BLaER1 treated with 17β-estradiol and CSF1 and Interleukin-3, amounts not matched to agents 10 nM and 100 nM (cell line): ENCODE measurements around the gene JUNB.

Source experiments
- H3K27ac ChIP-seq, 11 experiments: shearing (Covaris generic); formaldehyde crosslinking; 2 replicates each; pipeline ENCODE4 v1.8.1; 2022
- H3K27me3 ChIP-seq, 11 experiments: shearing (Covaris generic); formaldehyde crosslinking; 2 replicates each; pipeline ENCODE4 v1.8.1; 2022
- H3K36me3 ChIP-seq, 11 experiments: shearing (Covaris generic); formaldehyde crosslinking; 2 replicates each; pipeline ENCODE4 v1.8.1; 2022
- H3K4me1 ChIP-seq, 10 experiments: shearing (Covaris generic); formaldehyde crosslinking; 2 replicates each; pipeline ENCODE4 v1.8.1; 2022
- H3K4me2 ChIP-seq, 11 experiments: shearing (Covaris generic); formaldehyde crosslinking; 2 replicates each; pipeline ENCODE4 v1.8.1; 2022
- H3K4me3 ChIP-seq, 10 experiments: shearing (Covaris generic); formaldehyde crosslinking; 2 replicates each; pipeline ENCODE4 v1.8.1; 2022
- H3K9ac ChIP-seq, 11 experiments: shearing (Covaris generic); formaldehyde crosslinking; 2 replicates each; pipeline ENCODE4 v1.8.1; 2022
- H3K9me3 ChIP-seq, 11 experiments: shearing (Covaris generic); formaldehyde crosslinking; replicated peaks in 1 of 11; 2 replicates each; pipeline ENCODE4 v1.8.1; 2022
- H4K20me1 ChIP-seq, 11 experiments: shearing (Covaris generic); formaldehyde crosslinking; 2 replicates each; pipeline ENCODE4 v1.8.1; 2022
- Cebpa-rat ChIP-seq, 11 experiments: shearing (Covaris generic); IDR thresholded peaks; 2 replicates each; pipeline ENCODE4 v1.8.1; 2022

The JUNB gene

DNA sequence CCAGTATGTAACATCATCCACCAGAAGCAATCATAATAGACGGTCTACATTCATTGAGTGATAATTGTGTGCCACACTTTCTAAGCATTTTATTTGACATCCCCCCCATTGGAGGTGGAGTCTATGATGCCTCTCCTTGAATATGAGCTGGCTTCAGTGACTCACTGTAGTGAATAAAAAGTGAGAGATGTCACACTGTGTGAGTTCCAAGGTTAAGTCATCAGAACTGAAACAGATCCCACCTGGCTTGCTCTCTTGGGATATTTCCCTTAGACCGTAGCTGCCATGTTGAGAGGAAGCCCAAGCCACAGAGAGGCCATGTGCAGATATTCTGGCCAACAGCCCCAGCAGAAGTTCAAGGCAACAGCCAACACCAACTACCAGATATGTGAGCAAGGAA lies 30.5 kb downstream of the JUNB start:
- Histone ChIP-seq H3K9me3 (peaks cover 0 to 7% (median 0%) of the 10 kb centered on the region in 11 experiments; a peak in 3 of 22 replicates), H3K36me3 (peaks cover 0 to 4% (median 0%) of the 10 kb centered on the region in 11 experiments; a peak in 2 of 22 replicates), H3K27ac (no peak overlapping the region), H3K4me3 (no peak overlapping the region), H3K27me3 (no peaks in the 10 kb centered on the region), H3K4me2 (no peak overlapping the region), H4K20me1 (no peaks in the 10 kb centered on the region), H3K9ac (no peak overlapping the region), H3K4me1 (peaks cover 0 to 5% (median 0%) of the 10 kb centered on the region in 10 experiments; a peak in 2 of 20 replicates)
- no peak for TF ChIP-seq Cebpa-rat (IDR thresholded peaks at IDR 0.05)

DNA sequence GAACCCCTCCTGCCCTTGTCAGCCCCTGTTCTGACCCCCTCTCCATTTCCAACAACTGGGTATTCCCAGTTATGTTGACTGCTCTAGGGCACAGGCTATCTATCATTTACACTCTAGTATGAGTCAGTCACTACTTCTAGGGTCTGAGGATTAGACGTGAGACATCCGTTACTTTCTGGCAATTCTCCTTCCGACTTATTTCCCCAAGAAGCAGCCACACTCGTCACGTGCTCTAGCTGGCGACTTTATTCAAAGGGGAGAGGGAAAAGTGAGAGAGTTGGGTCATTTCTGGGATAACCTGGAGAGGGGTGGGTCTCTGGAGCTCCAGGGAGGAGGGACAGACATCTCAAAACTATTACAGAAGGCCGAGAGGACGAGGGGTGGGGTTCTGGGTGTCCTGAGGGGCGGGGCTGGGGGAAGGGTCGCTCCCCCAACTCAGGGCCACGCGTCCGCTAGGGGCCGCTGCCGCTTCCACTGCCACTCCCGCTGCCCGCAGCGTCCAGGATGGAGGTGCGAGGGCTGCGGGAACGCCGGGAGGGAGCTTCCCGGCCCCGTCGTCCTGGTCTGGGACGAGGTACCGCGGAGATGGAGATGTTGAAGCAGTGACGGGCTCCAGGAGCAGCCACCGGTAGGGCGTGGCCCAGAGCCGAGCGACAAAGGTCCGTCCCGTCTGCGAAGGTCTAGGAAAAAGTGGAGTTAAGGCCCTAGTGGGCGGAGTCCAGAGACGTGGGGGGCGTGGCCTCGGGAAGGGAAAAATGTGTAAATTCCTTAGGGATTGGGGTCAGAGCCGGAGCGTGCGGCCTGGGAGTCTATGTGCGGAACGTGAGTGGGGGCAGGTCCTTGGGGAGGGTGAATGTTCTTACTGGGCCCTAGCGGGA lies 34.2 kb downstream of the JUNB start:
- Histone ChIP-seq H3K4me1 (peaks cover 0 to 17% (median 12%) of the 10 kb centered on the region in 10 experiments; a peak in 16 of 20 replicates), H3K36me3 (no peaks in the 10 kb centered on the region), H3K27ac (no peak overlapping the region), H3K4me3 (no peak overlapping the region), H3K9me3 (peaks cover 0 to 7% (median 0%) of the 10 kb centered on the region in 11 experiments; a peak in 3 of 22 replicates), H3K4me2 (peak overlapping the region in 5 of 11 experiments; percentile 8 to 37 (median 15); a peak in 2 of 22 replicates), H3K9ac (no peak overlapping the region), H4K20me1 (peaks cover 0 to 17% (median 3%) of the 10 kb centered on the region in 11 experiments; a peak in 5 of 22 replicates), H3K27me3 (peaks cover 8 to 24% (median 20%) of the 10 kb centered on the region in 11 experiments; a peak in 17 of 22 replicates)
- no peak for TF ChIP-seq Cebpa-rat (IDR thresholded peaks at IDR 0.05)

DNA sequence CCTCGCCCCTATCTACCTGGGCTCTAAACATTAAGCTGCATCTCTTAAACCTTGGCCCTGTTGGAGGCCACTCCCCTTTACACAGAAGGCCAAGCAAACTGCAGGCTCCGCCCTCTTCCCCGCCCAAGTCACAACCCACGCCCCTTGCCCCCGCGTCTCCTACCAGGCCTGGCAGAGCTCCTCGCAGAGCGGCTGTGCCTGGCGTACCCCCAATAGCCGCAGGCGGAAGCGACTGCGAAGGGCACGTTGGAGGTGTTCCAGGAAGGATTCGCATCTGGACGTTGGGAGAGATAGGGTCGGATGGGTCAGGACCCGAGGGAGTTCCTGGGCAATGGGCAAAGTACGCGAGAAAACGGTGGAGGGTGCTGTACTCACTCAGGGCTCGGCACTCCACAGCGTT lies 37.2 kb downstream of the JUNB start:
- no peak overlapping the region for H3K4me3 ChIP-seq

DNA sequence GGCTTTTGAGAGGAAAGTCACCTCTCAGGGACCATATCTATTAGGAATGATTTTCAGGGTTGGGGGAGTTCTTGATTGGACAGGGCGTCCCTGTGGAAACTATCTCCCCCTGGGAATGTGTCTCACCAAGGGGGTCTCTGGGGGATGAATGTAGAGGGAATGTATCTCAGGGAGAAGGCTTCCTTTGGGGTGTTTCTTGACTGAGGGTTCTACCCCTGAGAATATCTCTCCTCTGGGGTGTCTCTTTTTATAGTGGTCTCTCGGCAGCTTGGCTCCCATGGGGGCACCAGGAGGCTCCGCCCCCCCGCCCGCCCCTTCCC lies 42.1 kb downstream of the JUNB start:
- peaks cover 0 to 7% (median 0%) of the 10 kb centered on the region in 11 experiments; a peak in 4 of 22 replicates for H3K9me3 ChIP-seq
- peaks cover 0 to 56% (median 23%) of the 10 kb centered on the region in 11 experiments; a peak in 16 of 22 replicates for H4K20me1 ChIP-seq
- no peaks in the 10 kb centered on the region for H3K36me3 ChIP-seq
- peaks cover 16 to 46% (median 43%) of the 10 kb centered on the region in 10 experiments for H3K4me1 ChIP-seq
- peak overlapping the region; percentile 36 to 76 (median 47); a peak in 12 of 20 replicates for H3K4me3 ChIP-seq
- peaks cover 82 to 100% (median 97%) of the 10 kb centered on the region in 11 experiments for H3K27me3 ChIP-seq
- TF ChIP-seq Cebpa-rat (IDR thresholded peaks at IDR 0.05): no peak
- H3K27ac ChIP-seq: no peak overlapping the region
- H3K9ac ChIP-seq: no peak overlapping the region
- peak overlapping the region; percentile 73 to 97 (median 80) for H3K4me2 ChIP-seq

More for the DNA sequence above, 37.2 kb downstream of the JUNB start:
- peaks cover 11 to 27% (median 21%) of the 10 kb centered on the region in 10 experiments for H3K4me1 ChIP-seq
- peaks cover 0 to 26% (median 13%) of the 10 kb centered on the region in 11 experiments; a peak in 11 of 22 replicates for H4K20me1 ChIP-seq
- H3K27me3 ChIP-seq: peaks cover 35 to 54% (median 50%) of the 10 kb centered on the region in 11 experiments
- peak overlapping the region; percentile 17 to 64 (median 50); a peak in 20 of 22 replicates for H3K4me2 ChIP-seq
- H3K9ac ChIP-seq: no peak overlapping the region; a peak in 1 of 22 replicates
- no peaks in the 10 kb centered on the region for H3K36me3 ChIP-seq
- no peaks in the 10 kb centered on the region for H3K9me3 ChIP-seq
- TF ChIP-seq Cebpa-rat (IDR thresholded peaks at IDR 0.05): no peak
- no peak overlapping the region for H3K27ac ChIP-seq

DNA sequence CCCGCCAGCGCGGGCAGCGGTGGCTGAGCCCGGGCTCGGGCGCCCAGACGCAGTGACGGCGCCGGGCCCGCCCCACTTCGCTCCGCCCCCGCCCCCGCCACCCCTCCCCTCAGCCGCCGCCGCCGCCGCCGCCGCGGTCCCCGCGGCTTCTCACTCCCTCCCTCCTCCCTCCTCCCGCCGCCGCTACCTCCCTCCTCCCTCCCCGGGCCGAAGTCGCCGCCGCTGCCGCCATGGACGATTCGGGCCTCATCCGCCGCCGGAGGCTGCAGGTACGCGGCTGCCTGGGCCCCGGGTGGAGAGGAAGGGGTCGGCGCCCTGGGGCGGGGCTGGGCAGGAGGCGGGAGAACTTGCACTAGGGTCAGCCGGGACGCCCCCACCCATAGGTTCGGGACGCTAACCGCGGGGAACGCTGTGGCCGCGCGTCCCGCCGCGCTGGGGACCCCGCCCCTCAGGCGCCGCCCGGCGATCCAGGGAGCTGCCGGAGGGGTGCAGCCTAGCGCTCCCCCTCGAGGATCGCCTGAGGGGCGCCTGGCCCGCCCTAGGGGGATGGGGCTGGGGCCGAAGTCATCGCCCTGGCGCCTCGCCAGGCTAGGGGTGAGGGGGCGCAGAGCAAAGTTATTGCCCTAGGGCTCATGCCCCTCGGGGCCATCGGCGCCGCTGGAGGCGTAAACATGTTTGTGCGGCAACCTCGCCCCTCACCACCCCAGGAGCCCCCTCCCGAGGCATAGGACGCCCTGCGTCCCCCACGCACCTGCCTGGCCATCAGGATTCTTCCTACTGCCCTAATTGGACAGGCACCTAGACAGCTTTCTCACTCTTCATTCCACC lies 42.7 kb downstream of the JUNB start:
- Histone ChIP-seq H3K9ac (peak overlapping the region in 9 of 11 experiments; percentile 16 to 74 (median 53); a peak in 13 of 22 replicates), H3K27ac (no peak overlapping the region)
- TF ChIP-seq Cebpa-rat (IDR thresholded peaks at IDR 0.05): no peak

DNA sequence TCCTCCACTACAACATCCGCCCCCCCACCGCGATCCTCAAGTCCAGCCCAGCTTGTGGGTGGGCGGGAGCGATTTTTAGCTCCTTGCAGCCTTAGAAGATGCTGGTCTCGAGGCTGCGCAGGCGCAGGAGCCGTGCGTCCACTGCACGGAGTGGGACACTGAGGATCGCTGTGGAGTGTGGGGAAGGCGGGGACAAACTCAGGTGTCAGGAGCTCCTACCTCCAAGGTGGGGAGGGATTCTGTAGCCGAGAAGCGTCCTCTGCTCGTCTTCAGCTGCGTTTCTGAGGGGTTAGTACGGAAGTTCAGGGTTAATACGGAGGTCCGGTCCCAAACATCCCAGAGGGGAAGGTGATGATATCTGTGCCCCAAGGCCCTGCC lies 43.3 kb downstream of the JUNB start, which contains the start of gene RTBDN:
Gene RTBDN, minus strand, starts transcription at position 14 of the 378 bp plus-strand sequence. CDS start 4,600 bp downstream, outside the sequence.
- peaks cover 88 to 100% (median 98%) of the 10 kb centered on the region in 11 experiments for H3K27me3 ChIP-seq

More for the DNA sequence above, 42.7 kb downstream of the JUNB start:
- peak overlapping the region; percentile 57 to 76 (median 66) for H3K4me3 ChIP-seq
- peaks cover 0 to 58% (median 23%) of the 10 kb centered on the region in 11 experiments; a peak in 16 of 22 replicates for H4K20me1 ChIP-seq
- H3K36me3 ChIP-seq: no peaks in the 10 kb centered on the region
- H3K9me3 ChIP-seq: peaks cover 0 to 7% (median 0%) of the 10 kb centered on the region in 11 experiments; a peak in 4 of 22 replicates
- peak overlapping the region; percentile 89 to 99 (median 96) for H3K4me2 ChIP-seq
- peaks cover 83 to 100% (median 98%) of the 10 kb centered on the region in 11 experiments for H3K27me3 ChIP-seq
- H3K4me1 ChIP-seq: peaks cover 16 to 49% (median 46%) of the 10 kb centered on the region in 10 experiments

DNA sequence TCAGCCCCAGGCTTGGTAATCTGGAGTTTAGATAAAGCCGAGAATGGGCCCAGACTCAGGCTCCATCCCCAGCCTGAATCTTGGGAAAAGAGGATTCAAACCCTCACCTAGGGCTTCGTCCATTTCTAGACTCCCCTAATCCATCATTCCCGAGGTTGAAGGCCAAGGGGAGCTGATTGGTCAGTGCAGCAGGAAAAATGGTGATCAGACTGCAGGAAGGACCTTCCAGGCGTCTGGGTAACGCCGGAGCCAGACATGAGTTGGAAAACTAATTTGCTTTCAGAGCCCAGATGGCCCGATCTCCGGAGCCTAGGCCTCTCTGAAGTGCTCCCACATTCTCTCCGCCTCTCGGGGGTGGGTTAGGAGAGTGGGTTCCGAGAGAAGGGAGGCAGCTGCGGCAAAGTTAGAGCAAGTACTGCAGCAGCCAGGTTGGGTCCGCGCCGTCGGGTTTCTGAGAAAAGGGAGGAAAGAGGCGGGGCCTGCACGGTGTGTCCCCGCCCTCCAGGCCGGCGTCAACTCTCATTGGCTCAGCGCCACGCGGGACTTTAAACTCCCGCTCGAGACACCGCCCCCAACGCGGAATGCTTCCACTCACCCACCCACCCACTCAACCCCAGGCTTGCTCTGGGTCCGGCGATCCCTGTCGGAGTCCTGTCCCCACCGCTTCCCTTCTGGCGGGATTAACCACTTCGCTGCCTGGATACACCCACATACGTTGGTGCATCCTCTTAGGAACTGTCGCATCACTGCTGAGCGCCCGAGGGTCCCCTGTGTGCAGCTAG lies 43.9 kb downstream of the JUNB start:
- Histone ChIP-seq H3K4me3 (peak overlapping the region in 8 of 10 experiments; percentile 0 to 76 (median 63); a peak in 6 of 20 replicates), H3K36me3 (no peaks in the 10 kb centered on the region), H3K27me3 (peaks cover 91 to 100% (median 98%) of the 10 kb centered on the region in 11 experiments), H3K4me1 (peaks cover 16 to 54% (median 48%) of the 10 kb centered on the region in 10 experiments), H3K4me2 (peak overlapping the region in 10 of 11 experiments; percentile 12 to 99 (median 94); a peak in 17 of 22 replicates), H3K27ac (no peak overlapping the region), H3K9ac (no peak overlapping the region), H3K9me3 (peaks cover 0 to 7% (median 0%) of the 10 kb centered on the region in 11 experiments; a peak in 4 of 22 replicates), H4K20me1 (peaks cover 0 to 52% (median 23%) of the 10 kb centered on the region in 11 experiments; a peak in 16 of 22 replicates)
- TF ChIP-seq Cebpa-rat (IDR thresholded peaks at IDR 0.05): no peak

More for the DNA sequence above, 43.3 kb downstream of the JUNB start, which contains the start of gene RTBDN:
- peaks cover 0 to 7% (median 0%) of the 10 kb centered on the region in 11 experiments; a peak in 4 of 22 replicates for H3K9me3 ChIP-seq
- peaks cover 0 to 56% (median 23%) of the 10 kb centered on the region in 11 experiments; a peak in 16 of 22 replicates for H4K20me1 ChIP-seq
- peak within 1 kb of the TSS in 9 of 11 experiments; percentile 16 to 74 (median 53); a peak in 13 of 22 replicates for H3K9ac ChIP-seq
- H3K36me3 ChIP-seq: no peaks in the 10 kb centered on the region
- no peak within 1 kb of the TSS for H3K27ac ChIP-seq
- no peak for TF ChIP-seq Cebpa-rat (IDR thresholded peaks at IDR 0.05)
- peak within 1 kb of the TSS; percentile 89 to 99 (median 96) for H3K4me2 ChIP-seq
- peaks cover 16 to 53% (median 48%) of the 10 kb centered on the region in 10 experiments for H3K4me1 ChIP-seq
- H3K4me3 ChIP-seq: peak within 1 kb of the TSS; percentile 57 to 76 (median 66)
